ENCODE results near the gene CDC73. TPM values are rescaled to one million over a fixed set of nuclear protein-coding genes. Genes with fewer than 3 reads are reported as not detected.

The CDC73 gene
- total and polyA plus RNA-seq, 9 donors, result 11.9 to 59.2 (median 52.0) TPM

DNA sequence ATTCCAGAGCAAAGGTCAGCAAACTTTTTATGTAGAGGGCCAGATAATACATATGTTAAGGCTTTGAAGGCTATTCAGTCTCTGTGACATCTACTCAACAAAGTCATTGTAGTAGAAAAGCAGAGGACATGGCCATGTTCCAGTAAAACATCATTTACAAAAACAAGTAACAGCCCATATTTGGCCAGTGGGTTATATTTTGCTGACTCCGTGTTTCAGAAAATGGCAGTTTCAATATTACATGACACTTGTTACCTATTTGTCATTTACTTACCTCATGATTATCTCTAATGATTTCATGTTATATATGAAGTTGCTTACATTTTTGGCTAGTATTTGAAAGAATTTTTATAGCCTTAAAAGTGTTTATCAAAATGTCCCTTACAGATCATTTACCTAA is 182.0 kb downstream of the CDC73 start:
- DNase-seq, result no peak
- H3K27ac ChIP-seq, result no peak overlapping the region
- no peaks in the 10 kb centered on the region for H3K4me1 ChIP-seq (ENCODE audit: insufficient read depth)
- intact Hi-C loops (cut with DNase I), result no loop called here
- TF ChIP-seq EP300 (IDR thresholded peaks at IDR 0.05) (no peak), POLR2A (IDR thresholded peaks at IDR 0.05) (no peak)
- TF ChIP-seq, protein P1, sequence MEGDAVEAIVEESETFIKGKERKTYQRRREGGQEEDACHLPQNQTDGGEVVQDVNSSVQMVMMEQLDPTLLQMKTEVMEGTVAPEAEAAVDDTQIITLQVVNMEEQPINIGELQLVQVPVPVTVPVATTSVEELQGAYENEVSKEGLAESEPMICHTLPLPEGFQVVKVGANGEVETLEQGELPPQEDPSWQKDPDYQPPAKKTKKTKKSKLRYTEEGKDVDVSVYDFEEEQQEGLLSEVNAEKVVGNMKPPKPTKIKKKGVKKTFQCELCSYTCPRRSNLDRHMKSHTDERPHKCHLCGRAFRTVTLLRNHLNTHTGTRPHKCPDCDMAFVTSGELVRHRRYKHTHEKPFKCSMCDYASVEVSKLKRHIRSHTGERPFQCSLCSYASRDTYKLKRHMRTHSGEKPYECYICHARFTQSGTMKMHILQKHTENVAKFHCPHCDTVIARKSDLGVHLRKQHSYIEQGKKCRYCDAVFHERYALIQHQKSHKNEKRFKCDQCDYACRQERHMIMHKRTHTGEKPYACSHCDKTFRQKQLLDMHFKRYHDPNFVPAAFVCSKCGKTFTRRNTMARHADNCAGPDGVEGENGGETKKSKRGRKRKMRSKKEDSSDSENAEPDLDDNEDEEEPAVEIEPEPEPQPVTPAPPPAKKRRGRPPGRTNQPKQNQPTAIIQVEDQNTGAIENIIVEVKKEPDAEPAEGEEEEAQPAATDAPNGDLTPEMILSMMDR (IDR thresholded peaks at IDR 0.05), result no peak
- H3K36me3 ChIP-seq, result no peaks in the 10 kb centered on the region
- H3K4me3 ChIP-seq, result no peak overlapping the region
- WGBS, 3 donors, result 85 to 93% (median 91%) methylated on average over 1 of the region's 1 CpG
- H3K27me3 ChIP-seq, result no peaks in the 10 kb centered on the region
- H3K9me3 ChIP-seq, result no peaks in the 10 kb centered on the region

MicroRNAs encoded within 50 kb of the gene (microRNA counts, 767-probe panel; counts per million panel counts)
- 530 counts per million, percentile 78 among the panel's probes with 10 or more counts for microRNA hsa-miR-1278

Small RNAs within 50 kb of the gene (microRNA-seq; reads per million reads assigned to microRNA genes)
- gene MIR1278, result 0.18 to 1.5 (median 0.32) reads per million in 3 donors

Small RNAs within 50 kb of the gene (small RNA-seq; reads per million reads assigned to genes)
- gene MIR1278, result not detected

Other genes with a start within 250 kb of the CDC73 start
- 10 to 100 TPM; 19.7 to 29.3 (median 23.6) TPM for gene UCHL5, start 62.7 kb upstream of the CDC73 start, total RNA-seq
- gene UCHL5, start 62.7 kb upstream of the CDC73 start, polyA plus RNA-seq, result 10 to 100 TPM; 12.3 to 19.1 TPM
- gene RO60, start 62.4 kb upstream of the CDC73 start, total RNA-seq, result 100 to 1,000 TPM in 3 of 7 donors, 10 to 100 TPM in 4; 85.7 to 114 (median 99.6) TPM
- 10 to 100 TPM; 11.0 to 16.4 TPM for gene RO60, start 62.4 kb upstream of the CDC73 start, polyA plus RNA-seq
- 10 to 100 TPM in 3 of 7 donors, 1 to 10 TPM in 4; 3.2 to 14.6 (median 9.1) TPM for gene GLRX2, start 16.6 kb upstream of the CDC73 start, total RNA-seq
- 10 to 100 TPM in 1 of 2 donors, 1 to 10 TPM in 1; 4.4 to 18.5 TPM for gene GLRX2, start 16.6 kb upstream of the CDC73 start, polyA plus RNA-seq
- 1 to 10 TPM; 2.5 to 8.0 (median 4.6) TPM for gene B3GALT2, start 64.6 kb downstream of the CDC73 start, total RNA-seq
- gene B3GALT2, start 64.6 kb downstream of the CDC73 start, polyA plus RNA-seq, result 1 to 10 TPM; 2.9 to 5.9 TPM

Data from ovary (tissue), 9 donors.